ENCODE results near the gene TCL1A.
"Not testable (repeated sequence)": the region's sequence is repeated elsewhere in the genome, so short reads cannot be mapped to it uniquely, and the experiment has no call there.

Gene TCL1A

GRCh38 chr14:95674613-95675012 is 39.3 kb downstream of the TCL1A start:
- no peak for DNase-seq

DNA sequence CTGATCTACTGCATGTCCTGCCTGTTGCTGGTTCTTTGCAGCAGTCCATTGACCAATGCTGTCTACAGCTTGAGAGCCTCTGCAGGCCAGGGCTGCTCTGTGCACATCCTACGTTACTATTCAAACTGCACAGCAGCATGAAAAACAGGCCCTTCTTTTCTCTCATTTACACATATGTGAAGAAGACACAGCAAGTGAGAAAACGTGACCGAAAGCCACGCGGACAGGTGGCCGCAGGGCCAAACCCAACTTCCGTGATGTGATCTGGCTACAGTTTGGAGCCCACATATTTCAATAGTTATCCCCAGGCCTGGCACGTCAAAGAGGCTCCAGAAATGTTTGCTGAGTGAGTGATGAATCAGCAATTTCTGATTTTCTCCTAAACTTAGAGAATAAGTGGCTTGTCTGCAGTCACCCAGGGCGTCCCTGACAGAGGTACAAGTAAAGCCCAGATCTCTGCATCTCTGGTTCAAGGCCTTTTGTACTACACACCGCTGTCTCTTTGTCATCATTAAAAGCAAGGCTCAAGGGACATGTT is 45.6 kb downstream of the TCL1A start:
- no peak for DNase-seq

- DNase-seq: no peak
Measured at GRCh38 chr14:95667249-95667693, 46.7 kb downstream of the TCL1A start.

DNA sequence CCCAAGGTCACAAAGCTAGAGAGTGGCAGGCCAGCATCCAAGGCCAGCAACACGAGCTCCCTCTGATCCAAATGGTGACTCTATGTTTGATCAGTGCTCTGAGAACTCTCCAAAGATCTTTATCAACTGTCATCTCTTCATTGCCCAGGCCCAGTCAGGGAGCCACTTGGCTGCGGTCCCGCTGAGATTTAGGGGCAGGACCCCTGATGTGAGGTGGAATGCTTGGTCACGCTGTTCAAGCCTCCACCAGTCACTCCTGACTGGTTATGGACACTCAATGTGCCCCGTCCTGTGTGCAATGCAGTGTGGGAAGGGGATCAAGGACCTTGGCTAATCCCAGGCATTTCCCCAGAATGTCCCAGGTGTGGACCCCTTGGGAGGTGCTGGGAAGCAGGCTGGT is 47.5 kb downstream of the TCL1A start:
- DNase-seq: no peak

DNA sequence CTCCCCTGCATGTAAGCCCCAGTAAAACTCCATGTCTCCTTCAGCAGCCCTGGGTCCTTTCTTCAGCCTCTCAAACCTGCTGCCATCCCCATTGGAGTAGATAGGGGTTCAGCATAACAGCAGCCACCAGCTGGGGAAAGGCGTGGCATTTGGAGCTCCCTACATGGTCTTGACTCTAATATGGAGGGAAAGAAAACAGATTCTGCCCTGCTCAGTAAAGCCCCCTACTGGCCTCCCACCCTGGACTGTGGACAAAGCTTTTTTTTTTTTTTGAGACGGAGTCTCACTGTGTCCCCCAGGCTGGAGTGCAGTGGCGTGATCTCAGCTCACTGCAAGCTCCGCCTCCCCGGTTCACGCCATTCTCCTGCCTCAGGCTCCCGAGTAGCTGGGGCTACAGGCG is 48.4 kb downstream of the TCL1A start:
- DNase-seq: not testable (repeated sequence)

DNA sequence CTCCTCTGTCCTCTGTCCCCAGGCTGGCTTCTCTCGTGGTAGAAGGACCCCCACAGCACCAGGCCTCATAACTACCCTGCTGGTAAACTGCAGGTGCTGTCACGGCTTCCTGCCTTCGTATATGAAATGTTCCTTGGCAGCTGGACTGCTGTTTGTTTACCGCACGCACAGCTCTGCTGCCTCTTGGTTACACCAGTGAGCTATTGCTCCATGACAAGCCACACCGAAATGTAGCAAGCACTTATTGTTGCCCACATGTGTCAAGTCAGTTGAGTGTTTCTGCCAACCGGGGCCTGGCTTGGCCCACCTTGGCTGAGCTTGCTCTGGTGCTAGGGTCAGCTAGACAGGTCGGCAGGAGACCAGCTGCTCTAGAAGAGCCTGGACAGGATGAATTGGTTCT is 49.4 kb downstream of the TCL1A start:
- no peak for DNase-seq

GRCh38 chr14:95664066-95664465 is 49.9 kb downstream of the TCL1A start:
- DNase-seq: no peak

DNA sequence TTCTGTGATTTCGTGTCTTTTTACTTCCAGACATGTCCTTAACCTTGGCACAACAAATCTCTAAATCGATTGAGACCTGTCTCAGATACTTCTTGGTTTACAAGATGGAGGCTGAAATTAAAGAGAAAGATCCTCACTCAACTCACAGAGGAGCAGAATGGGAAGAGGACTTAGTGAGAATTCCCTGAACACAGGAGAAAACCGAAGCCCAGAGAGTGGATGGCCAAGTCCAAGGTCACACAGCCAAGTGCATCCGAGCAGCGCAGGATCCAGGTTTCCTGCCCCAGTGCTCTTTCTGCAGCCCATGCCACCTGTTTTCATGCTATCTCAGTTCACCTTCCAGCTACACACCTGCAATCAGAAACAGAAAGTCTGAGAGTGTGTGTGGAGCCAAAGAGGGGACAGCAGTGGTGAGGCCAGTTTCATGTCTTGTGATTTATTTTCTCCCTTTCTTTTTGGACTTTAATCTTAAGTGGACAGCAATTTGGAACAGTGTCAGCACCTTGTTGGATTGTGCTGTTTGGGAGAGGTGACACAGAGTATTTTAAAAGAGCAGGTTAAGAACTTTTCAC is 50.6 kb downstream of the TCL1A start:
- DNase-seq: no peak

DNA sequence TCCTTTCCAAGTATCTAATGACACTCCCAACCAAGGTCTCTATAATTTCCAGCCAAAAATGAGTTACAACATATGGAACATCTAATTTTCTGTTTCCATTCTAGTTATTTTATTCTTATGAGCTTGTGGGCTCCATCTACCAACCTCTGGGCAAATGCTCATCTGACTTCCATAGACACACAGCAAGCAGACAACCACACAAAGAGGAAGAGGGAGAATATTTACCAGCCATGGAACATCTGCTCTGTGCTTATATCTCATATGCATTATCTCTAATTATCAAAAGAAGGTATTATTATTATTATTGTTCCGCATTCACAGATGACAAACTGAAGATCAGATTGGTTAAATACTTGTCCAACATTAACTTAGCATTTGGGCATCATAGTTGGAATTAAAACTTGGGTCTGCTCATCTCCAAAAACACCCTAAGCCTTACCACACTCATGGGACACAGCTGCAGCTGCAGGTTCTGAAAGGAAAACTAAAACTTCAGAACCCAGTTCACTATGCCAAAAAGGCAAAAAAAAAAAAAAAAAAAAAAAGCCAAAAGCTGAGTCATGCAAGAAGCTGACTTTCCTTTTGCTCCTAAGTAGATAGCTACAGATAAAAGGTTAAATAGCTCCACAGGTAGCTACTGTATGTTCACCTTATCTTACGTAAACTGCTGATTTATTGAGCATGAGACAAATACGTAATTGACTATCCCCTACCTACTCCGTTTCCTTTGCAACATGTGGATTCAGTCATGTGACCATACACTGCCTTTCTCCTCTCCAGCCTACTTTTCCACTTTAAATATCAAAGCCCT is 51.3 kb downstream of the TCL1A start:
- DNase-seq: no peak

- no peak for DNase-seq
Measured at GRCh38 chr14:95660651-95661515, 53.0 kb downstream of the TCL1A start.

- no peak for DNase-seq
Measured at GRCh38 chr14:95659990-95660385, 53.9 kb downstream of the TCL1A start.

Measured in NCI-H2227 treated with DMSO at 0.1 percent for 48 hours (cell line).